Mucosa of stomach (tissue), 1 donor: ENCODE measurements around the gene KCNG2.

Experiments used
- H3K27me3 ChIP-seq: one replicate; pipeline ENCODE4 v1.7.0; 2013; ENCODE audit warnings: mild to moderate bottlenecking, low read length; ENCODE audit not compliant: control insufficient read depth, insufficient read depth
- H3K36me3 ChIP-seq: one replicate; pipeline ENCODE4 v1.7.0; 2013; ENCODE audit warnings: low read length; ENCODE audit not compliant: control insufficient read depth, insufficient read depth
- H3K4me1 ChIP-seq: one replicate; pipeline ENCODE4 v1.7.0; 2013; ENCODE audit warnings: mild to moderate bottlenecking, low read length; ENCODE audit not compliant: control insufficient read depth, insufficient read depth
- H3K4me3 ChIP-seq: one replicate; pipeline ENCODE4 v1.7.0; 2013; ENCODE audit warnings: low read length
- H3K9ac ChIP-seq: one replicate; pipeline ENCODE4 v1.7.0; 2013; ENCODE audit warnings: mild to moderate bottlenecking, low read length, moderate library complexity
- H3K9me3 ChIP-seq: one replicate; pipeline ENCODE4 v1.7.0; 2013; ENCODE audit warnings: mild to moderate bottlenecking, low read length, moderate library complexity; ENCODE audit not compliant: control insufficient read depth
- donor health status: Pancreatic carcinoma.

Gene KCNG2

DNA sequence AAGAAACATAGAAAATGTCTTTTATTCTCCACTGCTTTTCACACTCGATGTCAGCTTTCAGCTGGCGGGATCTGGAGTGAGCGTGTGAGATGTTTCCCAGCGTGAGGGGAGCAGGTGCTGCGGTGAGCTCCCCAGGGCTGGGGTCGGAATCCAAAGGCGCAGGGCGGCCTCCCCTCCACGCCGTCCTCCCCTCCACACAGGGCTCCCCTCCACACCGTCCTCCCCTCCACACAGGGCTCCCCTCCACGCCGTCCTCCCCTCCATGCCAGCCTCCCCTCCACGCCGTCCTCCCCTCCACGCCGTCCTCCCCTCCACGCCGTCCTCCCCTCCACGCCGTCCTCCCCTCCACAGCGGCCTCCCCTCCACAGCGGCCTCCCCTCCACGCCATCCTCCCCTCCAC lies 26.9 kb upstream of the KCNG2 start:
- no peak overlapping the region for H3K9ac ChIP-seq
- H3K36me3 ChIP-seq = no peaks in the 10 kb centered on the region
- H3K9me3 ChIP-seq = no peaks in the 10 kb centered on the region
- no peak overlapping the region for H3K4me3 ChIP-seq
- no peaks in the 10 kb centered on the region for H3K27me3 ChIP-seq
- H3K4me1 ChIP-seq = no peaks in the 10 kb centered on the region

DNA sequence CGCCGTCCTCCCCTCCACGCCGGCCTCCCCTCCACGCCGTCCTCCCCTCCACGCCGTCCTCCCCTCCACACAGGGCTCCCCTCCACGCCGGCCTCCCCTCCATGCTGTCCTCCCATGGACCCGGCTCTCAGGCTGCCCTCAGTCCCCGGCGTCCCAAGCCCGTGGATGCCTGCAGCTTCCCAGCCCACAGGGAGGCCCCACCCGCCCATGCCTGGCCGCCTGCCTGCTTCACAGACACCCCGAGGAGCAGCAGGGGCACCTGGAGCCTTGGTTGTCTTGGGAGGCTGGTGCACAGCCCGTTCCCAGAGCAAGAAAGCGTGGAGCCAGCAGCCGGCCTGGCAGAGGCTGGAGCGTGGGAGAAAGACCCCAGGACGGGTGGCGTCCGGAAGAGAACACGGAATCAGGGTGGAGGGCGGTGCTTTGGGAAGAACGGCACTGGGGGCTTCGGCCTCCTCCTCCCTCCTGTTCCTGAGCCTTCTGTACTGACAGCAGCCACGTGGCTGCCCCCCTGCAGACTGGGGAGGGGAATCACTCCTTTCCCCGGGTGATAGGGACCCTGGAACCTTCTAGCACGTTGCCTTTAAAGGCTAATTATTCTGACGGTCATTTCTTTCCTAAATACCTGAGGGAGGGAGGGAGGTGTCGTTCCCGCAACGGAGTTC lies 26.2 kb upstream of the KCNG2 start:
- H3K27me3 ChIP-seq = no peaks in the 10 kb centered on the region
- no peaks in the 10 kb centered on the region for H3K9me3 ChIP-seq
- no peak overlapping the region for H3K9ac ChIP-seq
- no peaks in the 10 kb centered on the region for H3K36me3 ChIP-seq
- no peak overlapping the region for H3K4me3 ChIP-seq
- no peaks in the 10 kb centered on the region for H3K4me1 ChIP-seq

DNA sequence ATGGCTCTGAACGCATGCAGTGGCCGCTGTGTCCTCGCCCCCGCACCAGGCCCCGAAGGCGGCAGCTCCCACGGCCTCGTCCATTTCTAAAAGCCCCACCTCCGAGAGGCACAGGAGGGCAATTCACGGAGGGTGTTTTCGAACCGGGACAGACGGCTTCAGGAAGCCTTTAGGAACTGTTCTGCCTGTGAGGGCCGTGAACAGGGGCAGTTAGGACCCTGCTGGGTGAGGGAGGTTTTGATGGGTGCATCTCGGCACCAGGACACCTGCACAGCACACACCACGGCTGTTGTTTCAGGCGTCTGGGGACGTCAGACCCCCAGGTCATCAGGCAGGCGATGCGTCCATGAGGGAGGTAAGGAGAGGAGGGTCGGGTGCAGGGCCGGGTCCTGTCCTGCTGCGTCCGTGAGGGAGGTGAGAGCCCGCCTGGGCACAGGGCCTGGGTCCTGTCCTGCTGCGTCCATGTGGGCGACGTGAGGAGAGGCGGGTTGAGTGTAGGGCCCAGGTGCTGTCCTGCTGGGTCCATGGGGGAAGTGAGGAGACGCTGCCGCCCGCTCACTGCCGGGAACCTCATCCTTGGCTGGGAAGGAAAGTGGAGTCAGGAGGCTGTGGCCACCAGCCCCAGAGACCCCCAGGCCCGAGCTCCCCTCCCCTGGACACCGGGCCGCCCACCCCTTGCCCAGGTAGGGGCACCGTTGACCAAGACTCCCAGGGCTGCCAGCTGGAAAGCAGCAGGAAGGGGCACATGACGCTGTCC lies 25.5 kb upstream of the KCNG2 start:
- Histone ChIP-seq H3K4me1 (no peaks in the 10 kb centered on the region), H3K4me3 (no peak overlapping the region), H3K36me3 (no peaks in the 10 kb centered on the region), H3K9me3 (no peaks in the 10 kb centered on the region), H3K9ac (no peak overlapping the region), H3K27me3 (no peaks in the 10 kb centered on the region)

DNA sequence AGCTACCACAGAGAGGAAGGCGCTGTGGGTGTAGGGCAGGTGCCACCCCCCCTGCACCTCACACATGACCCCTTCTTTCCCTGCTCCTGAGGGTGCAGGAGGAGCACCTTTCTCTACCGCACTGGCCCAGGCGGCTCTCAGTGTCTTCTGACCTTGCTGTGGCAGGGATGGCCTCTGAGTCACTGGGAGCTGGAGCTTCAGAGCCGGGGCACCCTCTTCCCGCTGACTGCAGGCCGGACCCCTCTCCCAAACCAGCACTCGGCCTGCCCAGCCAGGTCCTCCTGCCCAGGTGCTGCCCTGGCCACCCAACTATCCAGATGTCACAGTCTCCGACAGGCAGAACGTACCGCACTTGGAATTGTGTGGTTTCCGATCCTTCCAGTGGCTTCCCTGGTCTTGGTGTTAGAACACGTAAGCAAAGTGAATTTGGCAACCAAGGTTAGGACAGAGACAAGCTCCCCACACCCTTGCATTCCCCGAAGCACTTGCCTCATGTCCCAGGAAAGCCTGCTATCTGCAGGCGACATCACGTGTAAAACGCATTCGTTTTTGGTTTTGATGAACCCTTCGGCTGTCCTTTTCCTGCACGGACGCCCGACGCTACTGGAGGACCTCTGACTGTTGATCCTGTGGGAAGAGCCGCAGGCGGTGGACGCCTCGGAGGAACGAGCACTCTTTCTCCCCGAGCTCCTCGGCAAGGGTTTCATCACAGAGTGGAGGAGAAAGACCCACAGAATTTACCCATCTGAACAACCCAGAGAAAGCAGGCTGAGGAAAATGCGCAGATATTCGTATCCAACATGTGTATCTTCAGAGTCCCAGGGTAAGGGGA lies 24.7 kb upstream of the KCNG2 start:
- no peak overlapping the region for H3K4me3 ChIP-seq
- H3K9ac ChIP-seq = no peak overlapping the region
- H3K9me3 ChIP-seq = no peaks in the 10 kb centered on the region
- no peaks in the 10 kb centered on the region for H3K27me3 ChIP-seq
- no peaks in the 10 kb centered on the region for H3K36me3 ChIP-seq
- H3K4me1 ChIP-seq = no peaks in the 10 kb centered on the region

DNA sequence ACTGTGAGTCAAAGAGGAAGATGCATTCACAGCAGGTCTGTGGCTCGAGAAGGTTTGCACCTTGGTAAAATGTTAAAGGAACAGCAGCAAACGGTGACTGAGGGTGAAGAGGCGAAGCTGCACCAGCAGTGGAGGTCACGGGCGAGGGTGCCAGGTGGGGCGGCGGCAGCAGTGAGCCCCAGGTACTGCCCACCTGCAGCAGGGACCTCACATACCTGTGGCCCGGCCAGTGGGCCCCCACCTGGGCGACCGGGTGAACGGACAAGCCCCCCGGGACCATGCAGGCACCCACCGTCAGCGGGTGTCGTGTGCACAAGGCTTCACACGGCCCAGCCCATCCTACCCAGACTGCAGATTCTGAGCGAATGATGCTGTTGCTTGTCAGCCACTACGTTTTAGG lies 23.6 kb upstream of the KCNG2 start:
- Histone ChIP-seq H3K4me3 (no peak overlapping the region), H3K9me3 (no peaks in the 10 kb centered on the region), H3K36me3 (no peaks in the 10 kb centered on the region), H3K4me1 (no peaks in the 10 kb centered on the region), H3K27me3 (no peaks in the 10 kb centered on the region), H3K9ac (no peak overlapping the region)

DNA sequence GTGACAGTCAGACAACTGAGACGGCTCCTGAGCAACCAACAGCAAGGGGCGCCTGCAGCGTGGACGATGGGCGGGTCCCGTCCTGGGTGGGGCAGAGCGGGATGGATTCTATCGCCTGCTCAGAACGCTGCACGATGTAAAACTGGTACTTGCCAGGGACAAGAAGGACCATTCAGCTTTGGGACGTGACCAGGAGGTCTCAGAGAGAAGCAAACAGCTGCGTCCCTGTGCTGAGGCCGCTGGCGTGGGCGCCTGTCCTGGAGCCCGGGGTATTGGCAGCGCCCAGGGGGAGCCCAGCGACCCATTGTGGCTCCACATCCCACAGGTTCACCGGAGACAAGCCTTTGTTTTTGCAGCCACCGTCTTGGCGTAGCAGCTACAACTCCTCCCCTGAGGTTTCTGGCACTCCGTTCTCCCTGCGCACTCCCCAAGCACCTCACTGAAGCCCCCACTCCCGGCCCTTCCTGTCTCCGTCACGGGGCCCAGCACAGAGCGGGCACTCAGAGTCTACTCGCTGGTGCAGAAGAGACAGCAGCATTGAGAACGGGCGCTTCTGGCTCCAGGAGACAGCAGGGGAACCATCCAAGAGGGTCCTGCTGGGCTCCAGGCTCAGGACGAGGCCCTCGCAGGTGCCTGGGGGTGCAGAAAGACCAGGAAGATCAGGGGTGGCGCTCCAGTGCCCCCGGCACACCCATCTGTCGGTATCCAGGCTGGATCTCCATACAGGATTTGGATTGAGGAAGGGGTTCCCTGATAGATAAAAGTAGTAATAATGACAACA lies 22.1 kb upstream of the KCNG2 start:
- no peaks in the 10 kb centered on the region for H3K27me3 ChIP-seq

DNA sequence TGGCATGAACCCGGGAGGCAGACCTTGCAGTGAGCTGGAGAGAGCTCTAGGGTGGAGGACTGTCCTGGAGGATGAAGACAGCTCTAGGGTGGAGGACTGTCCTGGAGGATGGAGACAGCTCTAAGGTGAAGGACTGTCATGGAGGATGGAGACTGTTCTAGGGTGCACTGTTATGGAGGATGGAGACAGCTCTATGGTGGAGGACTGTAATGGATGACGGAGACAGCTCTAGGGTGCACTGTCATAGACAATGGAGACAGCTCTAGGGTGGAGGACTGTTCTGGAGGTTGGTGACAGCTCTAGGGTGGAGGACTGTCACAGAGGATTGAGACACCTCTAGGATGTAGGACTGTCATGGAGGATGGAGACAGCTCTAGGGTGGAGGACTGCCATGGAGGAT lies 21.1 kb upstream of the KCNG2 start:
- Histone ChIP-seq H3K27me3 (no peaks in the 10 kb centered on the region), H3K9me3 (no peaks in the 10 kb centered on the region), H3K36me3 (no peaks in the 10 kb centered on the region), H3K4me1 (no peaks in the 10 kb centered on the region), H3K4me3 (no peak overlapping the region), H3K9ac (no peak overlapping the region)

More for the DNA sequence above, 22.1 kb upstream of the KCNG2 start:
- Histone ChIP-seq H3K4me1 (no peaks in the 10 kb centered on the region), H3K36me3 (no peaks in the 10 kb centered on the region), H3K9ac (no peak overlapping the region), H3K9me3 (no peaks in the 10 kb centered on the region), H3K4me3 (no peak overlapping the region)

DNA sequence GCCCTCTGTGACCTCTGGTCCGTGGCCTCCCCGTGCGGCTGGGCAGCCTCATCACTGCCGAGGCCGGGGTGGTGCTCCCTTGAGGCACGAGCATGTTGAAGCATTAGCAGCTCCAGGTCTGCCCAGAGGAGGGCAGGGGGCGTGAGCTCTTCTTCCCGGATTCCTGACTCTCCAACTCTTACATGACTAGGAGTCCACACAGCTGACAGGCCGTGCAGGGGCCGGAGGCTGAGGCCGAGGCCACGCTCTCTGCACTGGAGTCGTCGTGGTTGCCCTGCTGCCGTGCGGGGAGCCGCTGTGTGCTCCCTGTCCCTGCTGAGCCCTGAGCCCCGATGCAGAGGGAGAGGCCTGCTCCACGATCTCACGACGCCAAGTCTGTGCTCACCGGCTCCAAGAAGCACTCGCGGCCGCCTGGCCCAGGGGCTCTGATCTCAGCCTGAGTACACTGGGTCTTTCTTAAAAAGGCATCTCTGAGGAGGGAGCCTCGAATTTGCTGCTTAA lies 19.4 kb upstream of the KCNG2 start:
- Histone ChIP-seq H3K27me3 (no peaks in the 10 kb centered on the region), H3K9me3 (no peaks in the 10 kb centered on the region), H3K4me3 (no peak overlapping the region), H3K4me1 (no peaks in the 10 kb centered on the region), H3K9ac (no peak overlapping the region), H3K36me3 (no peaks in the 10 kb centered on the region)

DNA sequence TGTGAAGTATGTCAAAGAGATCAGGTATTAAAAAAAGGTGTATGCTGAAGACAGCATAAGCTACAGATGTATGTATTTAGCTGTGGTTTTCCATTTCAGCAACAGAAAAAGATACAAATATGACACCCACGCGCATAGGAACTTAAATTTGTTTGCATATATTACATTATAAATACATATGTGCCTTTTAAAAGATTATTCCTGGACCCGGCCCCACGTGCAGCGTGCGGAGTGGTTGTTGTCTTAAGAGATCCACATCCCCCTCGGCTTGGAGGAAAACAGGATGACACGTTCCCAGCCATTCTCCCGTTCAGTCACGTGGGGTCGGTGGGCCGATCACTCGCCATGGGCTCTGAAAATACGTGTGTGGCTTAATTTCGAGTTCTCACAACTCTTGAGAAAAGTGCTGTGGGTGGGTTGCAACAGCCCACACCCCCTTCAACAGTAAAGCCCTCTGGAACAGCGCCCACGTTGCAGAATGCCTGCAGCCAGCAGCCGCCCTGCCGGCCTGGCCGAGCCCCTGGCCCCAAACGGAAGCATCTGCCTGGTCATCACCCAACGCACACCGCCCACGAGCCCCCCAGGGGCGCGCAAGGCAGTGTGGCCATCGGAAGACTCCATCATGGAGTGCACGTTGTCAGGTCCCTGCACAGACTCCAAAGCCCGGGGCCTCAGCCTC lies 18.6 kb upstream of the KCNG2 start:
- no peaks in the 10 kb centered on the region for H3K36me3 ChIP-seq
- no peaks in the 10 kb centered on the region for H3K4me1 ChIP-seq
- H3K9me3 ChIP-seq = no peaks in the 10 kb centered on the region
- H3K9ac ChIP-seq = no peak overlapping the region
- H3K4me3 ChIP-seq = no peak overlapping the region
- peaks cover 4% of the 10 kb centered on the region for H3K27me3 ChIP-seq

DNA sequence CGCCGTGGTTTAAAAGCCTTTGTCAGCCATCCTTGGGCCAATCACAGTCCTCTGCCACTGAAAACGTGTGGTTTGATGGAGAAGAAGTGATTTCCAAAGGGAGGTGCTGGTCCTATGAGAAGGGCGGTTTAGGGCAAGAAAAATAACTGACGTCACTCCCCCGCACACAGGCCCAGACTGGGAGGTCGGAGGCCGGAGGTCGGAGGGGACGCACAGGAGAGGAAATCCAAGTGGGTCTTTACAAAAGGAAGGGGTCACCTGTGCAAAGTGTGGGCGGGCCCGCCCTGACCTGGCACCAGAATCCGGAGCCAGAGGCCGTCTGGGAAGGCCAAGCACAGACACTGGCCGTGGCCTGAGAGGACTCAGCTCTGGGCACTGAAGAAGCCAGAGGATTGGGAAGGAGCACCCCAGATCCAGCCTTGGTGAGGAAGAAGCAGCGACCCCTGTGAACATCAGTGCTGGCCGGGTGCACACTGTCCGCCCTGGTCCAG lies 18.0 kb upstream of the KCNG2 start:
- H3K9me3 ChIP-seq = no peaks in the 10 kb centered on the region
- no peaks in the 10 kb centered on the region for H3K4me1 ChIP-seq
- H3K27me3 ChIP-seq = peaks cover 6% of the 10 kb centered on the region
- no peak overlapping the region for H3K9ac ChIP-seq
- no peak overlapping the region for H3K4me3 ChIP-seq
- no peaks in the 10 kb centered on the region for H3K36me3 ChIP-seq

DNA sequence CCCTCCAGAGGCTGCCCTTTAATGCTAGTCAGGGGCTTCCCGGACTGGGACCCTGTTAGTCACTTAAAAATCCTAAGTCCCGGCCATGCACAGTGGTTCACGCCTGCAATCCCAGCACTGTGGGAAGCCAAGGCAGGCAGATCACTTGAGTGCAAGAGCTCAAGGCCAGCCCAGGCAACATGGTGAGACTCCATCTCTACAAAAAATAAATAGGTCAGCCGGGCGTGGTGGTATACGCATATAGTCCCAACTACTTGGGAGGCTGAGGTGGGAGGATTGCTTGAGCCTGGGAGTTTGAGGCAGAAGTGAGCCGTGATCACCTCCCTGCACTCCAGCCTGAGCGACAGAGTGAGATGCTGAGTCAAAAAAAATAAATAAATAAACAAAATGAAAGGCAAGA lies 17.2 kb upstream of the KCNG2 start:
- Histone ChIP-seq H3K27me3 (peaks cover 12% of the 10 kb centered on the region), H3K4me3 (no peak overlapping the region), H3K9ac (no peak overlapping the region), H3K4me1 (no peaks in the 10 kb centered on the region), H3K9me3 (no peaks in the 10 kb centered on the region), H3K36me3 (no peaks in the 10 kb centered on the region)
